ENCODE measurements around the gene GPR32. TPM values are rescaled to one million over a fixed set of nuclear protein-coding genes. Genes with fewer than 3 reads are reported as not detected.

GPR32 gene
- polyA plus RNA-seq, 1 experiment, result not detected

GRCh38 chr19:50776131-50776530 is 5.9 kb downstream of the GPR32 start:
- CTCF ChIA-PET, result no interaction called here

GRCh38 chr19:50777261-50777660 is 7.0 kb downstream of the GPR32 start:
- DNase-seq (ENCODE audit: low read depth, low spot score), result no peak
- Histone ChIP-seq H3K9me3 (ENCODE audit: control insufficient read depth, insufficient read depth, low read length) (no peaks in the 10 kb centered on the region; the same call in none of the 2 replicates), H3K27me3 (ENCODE audit: control insufficient read depth, insufficient read depth, low read length) (peaks cover 29% of the 10 kb centered on the region), H3K27ac (ENCODE audit: low read depth, low read length) (no peak overlapping the region), H3K4me3 (ENCODE audit: low read depth, low read length) (no peak overlapping the region)
- ChIA-PET POLR2A (interaction anchor here (0.7 kb wide), 1 partner anchor 104 kb away, joined by 3 read pairs; no protein-coding TSS in a partner anchor), CTCF (interaction anchor here (1.0 to 1.3 kb wide), 4 partner anchors 52 to 239 kb away, joined by 3 to 5 read pairs (median 4); no protein-coding TSS in a partner anchor)
- TF ChIP-seq, protein P1, sequence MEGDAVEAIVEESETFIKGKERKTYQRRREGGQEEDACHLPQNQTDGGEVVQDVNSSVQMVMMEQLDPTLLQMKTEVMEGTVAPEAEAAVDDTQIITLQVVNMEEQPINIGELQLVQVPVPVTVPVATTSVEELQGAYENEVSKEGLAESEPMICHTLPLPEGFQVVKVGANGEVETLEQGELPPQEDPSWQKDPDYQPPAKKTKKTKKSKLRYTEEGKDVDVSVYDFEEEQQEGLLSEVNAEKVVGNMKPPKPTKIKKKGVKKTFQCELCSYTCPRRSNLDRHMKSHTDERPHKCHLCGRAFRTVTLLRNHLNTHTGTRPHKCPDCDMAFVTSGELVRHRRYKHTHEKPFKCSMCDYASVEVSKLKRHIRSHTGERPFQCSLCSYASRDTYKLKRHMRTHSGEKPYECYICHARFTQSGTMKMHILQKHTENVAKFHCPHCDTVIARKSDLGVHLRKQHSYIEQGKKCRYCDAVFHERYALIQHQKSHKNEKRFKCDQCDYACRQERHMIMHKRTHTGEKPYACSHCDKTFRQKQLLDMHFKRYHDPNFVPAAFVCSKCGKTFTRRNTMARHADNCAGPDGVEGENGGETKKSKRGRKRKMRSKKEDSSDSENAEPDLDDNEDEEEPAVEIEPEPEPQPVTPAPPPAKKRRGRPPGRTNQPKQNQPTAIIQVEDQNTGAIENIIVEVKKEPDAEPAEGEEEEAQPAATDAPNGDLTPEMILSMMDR (IDR thresholded peaks at IDR 0.05; ENCODE audit: low read depth, low read length), result no peak

More at GRCh38 chr19:50776131-50776530, 5.9 kb downstream of the GPR32 start:
- Histone ChIP-seq H3K9me3 (ENCODE audit: control insufficient read depth, insufficient read depth, low read length) (no peaks in the 10 kb centered on the region; the same call in none of the 2 replicates), H3K27ac (ENCODE audit: low read depth, low read length) (no peak overlapping the region), H3K27me3 (ENCODE audit: control insufficient read depth, insufficient read depth, low read length) (peaks cover 28% of the 10 kb centered on the region), H3K4me3 (ENCODE audit: low read depth, low read length) (no peak overlapping the region)
- POLR2A ChIA-PET, result no interaction called here
- no peak for DNase-seq (ENCODE audit: low read depth, low spot score)
- TF ChIP-seq, protein P1 (IDR thresholded peaks at IDR 0.05; ENCODE audit: low read depth, low read length), result no peak

DNA sequence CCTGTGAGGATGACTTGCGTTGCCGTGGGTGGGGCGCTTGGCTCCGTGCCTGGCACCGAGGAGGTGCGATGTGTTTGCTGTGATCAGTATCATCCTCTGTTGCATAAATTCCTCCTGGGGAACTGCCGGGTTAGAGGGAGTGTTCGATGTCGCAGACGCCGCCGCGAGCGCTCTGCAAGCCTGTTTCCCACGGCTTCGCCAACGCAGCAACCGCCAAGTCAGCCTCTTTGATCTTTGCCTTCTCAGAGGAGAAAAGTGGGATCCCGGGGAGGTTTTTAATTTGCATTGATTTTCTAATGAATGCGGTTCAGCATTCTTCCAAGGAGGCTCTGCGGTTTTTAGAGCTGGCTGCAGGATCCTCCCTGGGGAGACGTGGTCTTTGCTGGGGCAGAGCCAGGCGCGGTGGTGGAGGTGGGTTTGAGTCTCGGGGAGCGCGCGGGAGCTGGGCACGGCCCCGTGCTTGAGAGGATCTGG is 7.6 kb downstream of the GPR32 start:
- ChIA-PET CTCF (interaction anchor here (0.5 to 1.3 kb wide), 5 partner anchors 10 to 240 kb away, joined by 3 to 5 read pairs (median 4); no protein-coding TSS in a partner anchor), POLR2A (no interaction called here)
- no peak for DNase-seq (ENCODE audit: low read depth, low spot score)
- Histone ChIP-seq H3K9me3 (ENCODE audit: control insufficient read depth, insufficient read depth, low read length) (no peaks in the 10 kb centered on the region; the same call in none of the 2 replicates), H3K27ac (ENCODE audit: low read depth, low read length) (no peak overlapping the region), H3K27me3 (ENCODE audit: control insufficient read depth, insufficient read depth, low read length) (peaks cover 33% of the 10 kb centered on the region), H3K4me3 (ENCODE audit: low read depth, low read length) (no peak overlapping the region)
- TF ChIP-seq, protein P1 (IDR thresholded peaks at IDR 0.05; ENCODE audit: low read depth, low read length), result no peak

DNA sequence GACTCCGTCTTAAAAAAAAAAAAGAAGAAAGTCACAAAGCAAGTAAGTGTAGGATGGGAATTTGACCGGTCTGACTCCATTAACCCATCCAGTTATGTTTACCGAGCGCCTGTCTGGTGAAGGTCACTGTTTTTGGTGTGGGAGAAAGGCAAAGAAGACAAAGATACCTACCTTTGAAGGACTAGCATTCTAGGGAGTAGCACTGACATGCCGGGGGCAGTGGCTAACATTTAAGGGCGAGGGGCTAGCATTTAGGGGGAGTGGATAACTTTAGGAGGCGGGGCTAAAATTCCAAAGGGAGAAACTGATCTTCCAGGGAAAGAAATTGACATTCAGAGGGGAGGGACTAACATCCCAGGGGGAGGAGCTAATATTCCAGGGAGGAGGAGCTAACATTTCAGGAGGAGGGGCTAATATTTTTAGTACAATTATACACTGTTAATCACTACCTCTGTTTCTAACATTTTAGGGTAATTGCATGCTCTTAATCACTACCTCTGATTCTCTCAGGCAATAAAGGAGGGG is 8.7 kb downstream of the GPR32 start:
- CTCF ChIA-PET, result interaction anchor here (0.5 to 3.0 kb wide), 4 partner anchors 56 to 403 kb away, joined by 3 to 14 read pairs (median 10); partner anchors contain the start of gene CLEC11A
- peaks cover 35% of the 10 kb centered on the region for H3K27me3 ChIP-seq (ENCODE audit: control insufficient read depth, insufficient read depth, low read length)
- POLR2A ChIA-PET, result no interaction called here
- H3K27ac ChIP-seq (ENCODE audit: low read depth, low read length), result no peak overlapping the region
- no peak overlapping the region for H3K4me3 ChIP-seq (ENCODE audit: low read depth, low read length)
- no peak for DNase-seq (ENCODE audit: low read depth, low spot score)
- TF ChIP-seq, protein P1 (IDR thresholded peaks at IDR 0.05; ENCODE audit: low read depth, low read length), result no peak
- H3K9me3 ChIP-seq (ENCODE audit: control insufficient read depth, insufficient read depth, low read length), result no peaks in the 10 kb centered on the region; the same call in none of the 2 replicates

Measured in AG04450 (cell line).